IPS-11a (cell line): Measurements from ENCODE around the gene MARCKSL1.

Experiments
- H3K4me3 ChIP-seq: one replicate; pipeline ENCODE4 v1.5.1; 2013; ENCODE audit warnings: low read depth, low read length, control low read depth

MARCKSL1 gene

DNA sequence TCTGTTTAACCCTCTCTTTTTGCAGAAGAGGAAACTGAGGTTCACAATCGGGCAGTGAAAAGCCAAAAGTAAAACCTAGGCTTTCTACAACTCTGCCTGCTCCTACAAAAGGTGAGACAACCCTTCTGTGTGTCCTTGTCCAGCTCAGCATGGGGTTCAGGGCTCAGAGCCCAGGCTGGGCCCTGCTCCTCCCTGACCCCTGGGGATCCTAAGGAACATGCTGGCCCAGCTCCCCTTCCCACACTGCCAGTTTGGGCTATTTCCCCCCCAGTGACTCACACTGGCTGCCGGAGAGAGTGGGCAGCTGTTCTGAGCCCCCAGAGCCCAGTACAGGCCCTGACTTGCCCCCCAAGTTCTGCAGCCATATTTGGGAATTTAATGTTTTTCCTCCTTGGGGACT lies 17.4 kb upstream of the MARCKSL1 start:
- no peak overlapping the region for H3K4me3 ChIP-seq

DNA sequence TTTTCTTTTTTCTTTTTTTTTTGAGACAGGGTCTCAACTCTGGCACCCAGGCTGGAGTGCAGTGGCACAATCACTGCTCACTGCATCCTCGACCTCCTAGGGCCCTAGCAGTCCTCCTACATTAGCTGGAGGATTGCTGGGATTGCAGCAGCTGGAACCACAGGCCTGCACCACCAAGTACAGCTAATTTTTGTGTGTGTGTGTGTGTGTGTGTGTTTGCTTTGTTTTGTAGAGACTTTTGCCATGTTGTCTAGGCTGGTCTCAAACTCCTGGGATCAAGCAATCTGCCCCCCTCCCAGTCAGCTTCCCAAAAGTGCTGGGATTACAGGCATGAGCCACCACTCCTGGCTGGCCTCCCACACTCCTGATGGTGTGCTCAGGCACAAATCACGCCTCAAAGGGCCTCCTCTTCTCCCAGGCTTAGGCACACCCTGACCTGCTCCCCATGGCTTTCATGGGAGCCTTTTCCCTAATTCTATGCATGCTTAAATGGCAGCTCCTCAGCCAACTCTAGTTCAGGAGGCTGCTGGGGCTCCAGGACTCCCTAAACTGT lies 16.9 kb upstream of the MARCKSL1 start:
- no peak overlapping the region for H3K4me3 ChIP-seq

DNA sequence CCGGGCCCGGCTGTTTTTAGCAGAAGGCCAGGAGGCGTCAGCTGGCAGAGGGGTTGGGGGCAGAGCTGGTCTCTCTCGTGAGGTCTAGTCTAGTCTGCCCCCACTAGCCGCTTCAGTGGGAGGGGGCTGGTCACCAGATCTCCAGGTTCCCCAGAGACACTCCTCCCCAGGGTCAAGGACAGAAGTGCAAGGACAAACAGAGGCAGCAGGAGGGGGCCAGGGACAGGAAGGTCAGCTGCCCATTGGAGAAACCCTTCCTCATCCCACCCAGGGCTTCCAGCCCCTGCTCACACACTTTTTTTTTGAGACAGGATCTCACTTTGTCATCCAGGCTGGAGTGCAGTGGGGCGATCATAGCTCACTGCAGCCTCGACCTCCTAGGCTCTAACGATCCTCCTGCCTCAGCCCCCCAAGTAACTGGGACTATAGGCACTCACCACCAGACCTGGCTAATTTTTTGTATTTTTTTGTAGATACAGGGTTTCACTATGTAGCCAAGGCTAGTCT lies 16.3 kb upstream of the MARCKSL1 start:
- H3K4me3 ChIP-seq = no peak overlapping the region

DNA sequence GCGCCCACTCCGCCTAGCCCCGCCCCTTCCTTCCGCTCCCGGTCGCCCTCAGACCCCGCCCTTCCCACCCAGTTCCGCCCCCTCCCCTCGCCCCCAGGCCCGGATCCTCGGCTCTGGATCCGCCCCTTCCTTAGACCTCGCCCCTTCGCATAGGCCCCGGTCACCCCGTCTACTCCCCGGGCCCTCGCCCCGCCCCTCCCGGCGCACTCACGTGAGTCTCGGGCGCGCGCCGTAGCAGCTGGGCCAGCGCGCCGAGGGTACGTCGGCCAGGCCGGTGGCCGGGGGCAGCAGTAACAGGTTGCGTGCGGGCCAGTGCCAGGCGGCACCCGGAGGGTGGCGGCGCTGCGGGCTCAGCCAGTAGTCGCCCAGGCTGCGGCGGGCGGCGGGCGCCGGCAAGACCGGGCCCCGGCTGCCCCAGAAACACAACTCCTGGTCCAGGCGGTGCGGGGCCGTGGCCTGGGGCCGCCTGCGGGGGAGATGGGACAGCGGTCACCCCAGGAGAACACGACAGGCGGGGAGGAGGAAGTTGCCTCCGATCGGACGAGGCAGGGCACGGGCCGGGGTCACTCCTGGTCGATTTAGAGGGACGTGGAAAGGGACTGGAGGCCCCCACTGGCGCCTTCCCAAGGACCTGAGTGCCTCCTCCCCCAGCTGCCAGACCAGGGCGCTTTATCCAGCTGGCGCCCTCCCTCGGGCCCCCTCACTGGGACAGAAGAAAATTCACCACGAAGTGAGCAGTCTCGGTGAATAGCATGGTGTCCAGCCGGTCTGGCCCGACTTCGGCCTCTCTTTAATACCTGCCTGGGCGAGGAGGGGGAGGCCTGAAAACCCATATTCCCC lies 15.6 kb upstream of the MARCKSL1 start:
- H3K4me3 ChIP-seq = peak overlapping the region; percentile 62

DNA sequence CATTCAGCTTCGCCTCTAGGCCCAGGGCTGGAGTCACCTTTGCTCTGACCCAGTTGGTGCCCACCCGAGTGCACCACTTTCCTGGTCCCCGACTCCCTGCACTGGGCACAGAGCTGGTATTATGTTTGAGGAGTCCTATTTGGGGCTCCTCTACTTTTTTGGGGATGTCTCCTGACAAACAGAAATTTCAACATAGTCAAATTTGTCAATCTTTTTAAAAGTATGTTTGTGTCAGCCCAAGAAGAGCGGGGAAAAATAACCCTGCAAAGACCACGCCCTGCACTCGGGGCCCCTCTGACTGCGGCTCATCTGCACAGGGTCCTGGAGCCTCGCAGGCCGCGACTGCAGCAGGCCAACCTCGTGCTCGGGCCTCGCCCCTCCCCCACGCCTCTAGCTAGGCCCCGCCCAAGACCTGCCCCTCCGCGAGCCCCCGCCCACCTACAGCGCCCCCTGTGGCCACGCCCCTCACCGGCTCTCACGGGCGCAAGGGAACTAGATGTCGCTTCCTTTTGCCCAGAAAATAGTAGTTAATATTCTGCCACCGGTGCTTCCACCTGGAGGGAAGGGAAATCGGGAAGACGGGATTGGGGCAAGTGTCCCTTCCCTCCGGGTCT lies 14.9 kb upstream of the MARCKSL1 start:
- peak overlapping the region; percentile 62 for H3K4me3 ChIP-seq

DNA sequence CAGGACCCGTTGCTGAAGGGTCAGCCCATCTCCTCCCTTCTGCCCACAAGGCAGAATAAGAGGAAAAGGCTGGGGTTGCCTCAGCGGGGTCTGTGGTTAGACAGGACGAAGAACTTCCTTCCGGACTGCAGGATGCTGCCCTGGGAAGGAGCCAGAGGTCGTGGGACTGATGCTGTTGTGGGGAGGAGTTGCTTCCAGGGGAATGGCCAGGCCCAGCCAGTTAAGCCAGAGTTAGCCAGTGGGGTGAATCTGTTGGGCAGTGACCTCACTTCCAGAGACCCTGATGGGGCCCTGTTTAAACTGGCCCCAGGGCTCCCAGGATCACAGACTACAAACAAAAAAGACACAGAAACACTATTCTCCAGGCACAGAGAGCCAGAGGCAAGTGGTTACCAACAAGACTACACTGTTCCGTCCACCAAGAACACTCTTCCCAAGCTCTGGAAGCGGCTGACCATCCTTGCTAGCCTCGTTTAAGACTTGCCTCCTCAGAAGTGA lies 13.2 kb upstream of the MARCKSL1 start:
- H3K4me3 ChIP-seq = no peak overlapping the region

DNA sequence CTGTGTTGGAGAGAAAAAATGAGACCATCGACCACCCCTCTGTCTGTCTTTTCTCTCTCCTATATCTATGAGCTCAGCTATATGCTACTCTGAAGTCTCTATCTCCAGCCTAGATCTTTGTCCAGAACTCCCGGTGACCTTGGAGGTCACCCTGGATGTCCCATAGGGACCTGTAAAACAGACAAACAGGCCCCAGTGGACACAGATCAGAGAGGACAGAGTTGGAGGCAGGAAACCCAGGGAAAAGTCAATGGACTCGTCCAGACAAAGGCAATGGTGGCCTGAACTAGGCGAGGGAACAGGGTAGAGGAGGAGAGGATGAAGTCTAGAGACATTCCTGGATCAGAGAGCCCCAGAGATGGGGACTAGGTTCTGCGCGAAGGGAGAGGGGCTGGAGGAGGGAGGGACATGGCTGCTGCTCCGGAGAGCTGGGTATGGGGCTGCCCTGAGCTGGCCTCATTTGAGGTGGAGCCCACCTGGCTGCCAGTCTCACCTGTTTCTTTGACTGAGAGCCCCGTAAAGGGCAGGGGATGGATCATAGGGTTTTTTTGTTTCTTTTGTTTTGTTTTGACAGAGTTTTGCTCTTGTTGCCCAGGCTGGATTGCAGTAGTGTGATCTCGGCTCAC lies 10.6 kb upstream of the MARCKSL1 start:
- no peak overlapping the region for H3K4me3 ChIP-seq

DNA sequence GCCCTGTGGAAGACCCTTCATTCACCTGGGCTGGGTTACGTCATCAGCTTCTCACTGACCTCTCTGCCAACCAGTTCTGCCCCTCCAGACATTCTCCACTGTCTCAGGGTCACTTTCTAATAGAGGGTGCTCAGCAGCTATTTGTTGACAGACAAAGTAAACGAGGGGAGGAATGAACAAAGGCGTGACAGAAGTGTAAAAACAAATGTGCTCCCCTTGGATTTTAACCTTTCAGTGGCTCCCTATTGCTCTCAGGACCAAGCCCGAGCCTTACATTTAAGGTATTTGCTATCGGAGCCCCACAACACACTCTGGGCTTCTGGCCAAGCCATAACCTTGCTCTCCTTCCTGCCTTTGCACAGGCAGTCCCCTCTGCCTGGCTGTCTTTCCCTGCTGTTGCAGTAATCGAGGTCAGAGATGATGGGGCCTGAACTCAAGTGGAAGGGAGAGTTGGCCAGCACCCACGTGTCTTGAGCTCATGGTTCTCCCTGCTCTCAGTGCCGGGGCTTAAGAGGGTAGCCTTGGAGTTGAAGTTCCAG lies 9.3 kb upstream of the MARCKSL1 start:
- no peak overlapping the region for H3K4me3 ChIP-seq

DNA sequence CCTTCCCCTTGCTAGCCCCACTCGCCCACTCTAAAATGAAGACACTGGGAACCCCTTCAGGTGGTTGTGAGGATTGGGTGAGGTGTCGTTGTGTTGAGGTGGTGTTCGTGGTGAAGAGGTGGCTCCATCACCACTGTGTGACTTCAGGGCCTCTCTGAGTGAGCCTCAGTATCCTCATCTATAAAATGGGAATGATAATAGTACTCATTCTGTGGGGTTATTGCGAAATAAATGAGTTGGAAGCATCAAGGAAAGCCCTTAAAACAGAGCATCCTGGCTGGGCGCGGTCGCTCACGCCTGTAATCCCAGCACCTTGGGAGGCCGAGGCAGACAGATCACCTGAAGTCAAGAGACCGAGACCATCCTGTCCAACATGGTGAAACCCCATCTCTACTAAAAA lies 6.7 kb upstream of the MARCKSL1 start:
- H3K4me3 ChIP-seq = no peak overlapping the region

DNA sequence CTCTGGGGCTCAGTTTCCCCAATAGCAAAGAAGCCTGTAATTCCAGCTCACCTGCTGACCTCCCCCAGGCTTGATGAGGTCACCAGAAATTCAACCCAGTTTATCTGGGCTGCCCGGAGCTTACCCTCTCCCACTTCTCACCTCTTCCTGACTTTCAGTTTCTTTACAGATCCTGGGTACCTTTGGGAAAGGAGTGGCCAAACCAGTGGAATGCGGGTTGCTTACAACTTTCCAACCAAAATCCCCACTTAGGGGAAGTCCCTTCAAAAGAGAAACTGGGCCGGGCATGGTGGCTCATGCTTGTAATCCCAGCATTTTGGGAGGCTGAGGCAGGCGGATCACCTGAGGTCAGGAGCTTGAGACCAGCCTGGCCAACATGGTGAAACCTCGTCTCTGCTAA lies 5.9 kb upstream of the MARCKSL1 start:
- no peak overlapping the region for H3K4me3 ChIP-seq

DNA sequence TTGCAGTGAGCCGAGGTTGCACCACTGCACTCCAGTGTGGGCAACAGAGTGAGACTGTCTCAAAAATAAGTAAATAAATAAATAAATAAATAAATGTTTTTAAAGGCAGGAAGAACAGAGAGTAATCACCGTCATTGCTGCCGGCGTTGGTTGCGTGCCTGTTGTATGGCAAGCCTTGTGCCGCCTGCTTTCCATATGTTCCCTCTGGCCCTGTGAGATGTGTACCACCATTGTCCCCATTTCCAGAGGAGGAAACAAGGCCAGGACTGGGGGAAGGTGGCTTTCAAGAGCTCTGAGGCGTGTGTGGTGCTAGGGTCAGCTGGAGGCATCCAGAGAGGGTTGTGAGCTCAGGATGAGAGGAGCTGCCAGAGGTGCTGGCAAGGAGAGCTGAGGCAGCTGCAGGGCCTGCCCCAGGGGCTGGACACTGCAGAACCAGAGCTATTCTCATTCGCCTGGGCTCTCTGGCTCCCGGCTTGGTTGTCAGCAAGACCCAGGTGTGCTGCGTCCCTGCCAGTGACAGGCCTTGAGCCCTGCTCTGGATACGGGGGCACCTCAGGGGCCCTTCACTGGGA lies 5.2 kb upstream of the MARCKSL1 start:
- no peak overlapping the region for H3K4me3 ChIP-seq

DNA sequence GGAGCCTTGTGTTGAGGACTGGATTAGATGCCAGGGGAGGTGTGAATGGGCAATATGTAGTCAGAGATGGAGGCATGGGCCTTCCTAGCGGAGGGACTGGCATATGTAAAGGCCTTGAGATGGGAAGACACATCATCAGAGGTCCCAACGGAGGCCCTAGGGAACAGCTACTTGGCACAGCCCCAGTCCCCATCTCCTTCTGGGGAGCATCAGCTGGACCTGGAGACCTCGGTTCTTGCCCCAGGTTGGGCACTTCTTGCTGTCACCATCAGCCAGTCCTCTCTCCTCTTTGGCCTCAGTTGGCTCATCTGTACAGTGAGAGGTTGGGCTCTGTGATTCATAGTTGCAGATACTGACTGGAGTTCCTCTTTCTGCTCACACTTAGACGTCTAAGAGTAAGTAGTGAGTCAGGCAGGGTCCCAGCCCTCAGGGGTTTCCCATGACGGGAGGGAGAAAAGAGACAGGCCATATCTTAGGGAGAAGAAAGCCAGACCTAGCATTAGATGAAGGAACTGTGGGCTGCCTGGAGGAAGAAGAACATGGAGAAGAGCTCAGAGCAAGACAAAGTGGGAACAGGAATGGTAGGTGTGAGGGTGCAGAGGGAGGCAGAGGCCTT lies 3.4 kb upstream of the MARCKSL1 start:
- no peak overlapping the region for H3K4me3 ChIP-seq

DNA sequence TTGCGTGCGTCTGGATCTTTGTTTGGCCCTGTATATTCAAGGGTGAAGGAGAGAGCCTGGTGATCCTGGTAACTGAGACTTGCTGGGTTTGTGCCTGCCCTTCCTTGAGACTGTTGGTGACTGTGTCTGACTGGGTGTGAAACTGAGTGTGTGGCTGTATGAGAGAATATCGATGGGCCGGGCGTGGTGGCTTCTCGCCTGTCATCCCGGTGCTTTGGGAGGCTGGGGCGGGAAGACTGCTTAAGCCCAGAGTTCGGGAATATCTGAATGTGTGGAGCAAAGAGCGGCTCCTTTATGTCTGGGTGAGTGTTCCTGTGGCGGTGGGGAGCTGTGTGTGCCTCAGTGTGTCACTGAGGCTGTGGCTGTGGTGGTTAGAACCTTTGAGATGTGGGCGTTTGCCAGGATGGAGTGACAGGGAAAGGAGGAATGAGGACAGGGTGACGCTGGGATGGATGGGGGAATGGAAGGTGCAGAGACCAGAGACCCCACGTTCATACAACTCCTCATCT lies 2.7 kb upstream of the MARCKSL1 start:
- H3K4me3 ChIP-seq = no peak overlapping the region

DNA sequence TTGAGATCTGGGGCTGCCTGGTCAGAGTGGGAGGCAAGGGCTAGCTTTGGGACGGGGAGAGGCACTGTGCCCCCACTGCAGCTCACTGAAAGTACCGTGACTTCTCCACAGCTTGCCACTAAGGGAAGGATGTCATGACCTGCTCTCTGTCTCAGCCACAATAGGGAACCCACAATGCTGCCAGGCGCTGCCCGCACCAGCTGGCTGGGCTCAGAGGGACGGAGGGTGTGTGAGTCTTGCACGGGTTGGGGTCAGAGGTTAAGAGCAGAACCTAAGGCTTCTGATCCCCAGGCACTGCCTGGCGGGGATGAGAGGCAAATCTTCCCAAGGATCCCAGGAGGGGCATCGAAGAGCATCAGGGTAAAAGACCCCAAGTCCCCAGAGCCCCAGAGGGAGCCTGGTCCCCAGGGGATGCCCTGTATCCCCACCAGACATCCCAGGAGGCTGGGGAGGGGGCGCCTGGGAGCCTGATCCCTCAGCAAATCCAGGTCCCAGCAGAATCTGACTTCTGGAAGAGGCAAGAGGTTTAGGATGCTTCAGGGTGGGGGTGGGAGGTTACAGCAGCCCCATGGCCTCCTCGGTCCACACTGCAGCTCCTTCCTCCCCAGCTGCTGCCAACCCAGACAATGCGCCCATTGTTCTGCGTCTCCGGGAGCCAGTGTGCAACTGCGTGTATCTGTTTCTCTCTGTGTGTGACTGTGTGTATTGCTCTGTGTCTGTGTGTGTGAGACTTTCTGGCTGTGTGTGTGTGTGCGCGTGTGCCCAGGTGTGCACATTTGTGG lies 2.0 kb upstream of the MARCKSL1 start:
- no peak overlapping the region for H3K4me3 ChIP-seq

DNA sequence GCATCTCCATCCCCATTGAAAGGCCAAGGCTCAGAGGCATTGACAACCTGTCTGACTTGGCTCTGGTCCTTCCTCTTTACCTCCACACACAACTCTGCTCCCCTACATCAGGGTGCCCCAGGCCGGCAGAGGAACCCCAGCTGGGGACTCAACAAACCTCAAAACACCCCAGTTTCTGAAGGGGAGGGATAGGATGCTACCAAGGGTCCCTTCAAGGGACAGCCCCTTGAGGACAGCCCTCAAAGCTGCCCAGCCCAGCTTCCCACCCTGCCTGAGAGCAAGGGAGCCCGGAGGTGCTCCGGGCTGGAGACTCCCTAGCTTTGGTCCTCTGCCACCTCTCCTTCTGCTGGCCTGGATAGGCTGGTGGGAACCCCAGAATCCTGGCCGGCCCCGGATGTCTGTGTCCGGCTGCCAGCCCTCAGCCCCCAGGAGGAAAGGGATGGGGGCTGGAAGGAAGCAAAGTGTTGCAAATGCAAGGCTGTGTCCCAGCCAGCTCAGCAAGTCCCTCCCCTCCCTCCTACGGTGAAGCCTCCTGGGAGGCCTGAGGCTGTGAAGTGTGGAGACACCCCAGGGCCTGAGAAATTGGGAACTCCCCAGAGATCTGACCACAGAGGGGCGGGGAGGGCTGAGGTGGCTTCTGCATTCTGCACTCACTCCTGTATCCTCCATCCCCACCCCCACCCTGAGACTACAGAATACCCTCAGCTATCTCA lies 1.1 kb upstream of the MARCKSL1 start:
- H3K4me3 ChIP-seq = no peak overlapping the region

DNA sequence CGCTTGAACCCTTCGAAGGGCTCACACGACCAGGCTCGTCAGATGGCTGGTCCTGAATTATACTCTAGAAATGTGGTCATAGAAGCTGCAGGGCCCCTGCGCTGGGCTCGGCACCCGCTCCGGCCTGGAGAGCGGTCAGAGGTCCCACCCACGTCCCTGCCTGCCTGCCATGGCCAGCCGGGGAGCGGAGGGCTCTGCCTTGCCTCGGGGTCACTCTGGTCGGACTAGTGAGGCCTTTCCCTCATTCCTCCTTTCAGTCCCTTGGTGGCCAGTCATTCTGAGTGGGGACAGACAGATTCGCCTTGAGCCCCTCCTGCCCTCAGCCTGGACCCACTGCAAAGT lies 529 bp upstream of the MARCKSL1 start:
- peak overlapping the region; percentile 22 for H3K4me3 ChIP-seq

DNA sequence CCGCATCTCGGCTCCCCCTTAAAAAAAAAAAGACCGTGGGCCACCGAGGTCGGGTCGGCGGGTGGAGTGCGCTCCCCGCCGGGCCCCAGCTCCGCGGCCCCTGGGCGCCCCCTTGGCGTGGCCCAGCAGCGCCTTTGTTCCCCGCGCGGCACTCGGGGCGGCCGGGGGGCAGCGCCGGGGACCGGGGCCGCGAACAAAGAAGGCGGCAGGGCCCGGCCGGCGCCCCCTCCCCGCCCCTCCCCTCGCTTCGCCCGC lies 571 bp downstream of the MARCKSL1 start:
- peak overlapping the region; percentile 85 for H3K4me3 ChIP-seq

DNA sequence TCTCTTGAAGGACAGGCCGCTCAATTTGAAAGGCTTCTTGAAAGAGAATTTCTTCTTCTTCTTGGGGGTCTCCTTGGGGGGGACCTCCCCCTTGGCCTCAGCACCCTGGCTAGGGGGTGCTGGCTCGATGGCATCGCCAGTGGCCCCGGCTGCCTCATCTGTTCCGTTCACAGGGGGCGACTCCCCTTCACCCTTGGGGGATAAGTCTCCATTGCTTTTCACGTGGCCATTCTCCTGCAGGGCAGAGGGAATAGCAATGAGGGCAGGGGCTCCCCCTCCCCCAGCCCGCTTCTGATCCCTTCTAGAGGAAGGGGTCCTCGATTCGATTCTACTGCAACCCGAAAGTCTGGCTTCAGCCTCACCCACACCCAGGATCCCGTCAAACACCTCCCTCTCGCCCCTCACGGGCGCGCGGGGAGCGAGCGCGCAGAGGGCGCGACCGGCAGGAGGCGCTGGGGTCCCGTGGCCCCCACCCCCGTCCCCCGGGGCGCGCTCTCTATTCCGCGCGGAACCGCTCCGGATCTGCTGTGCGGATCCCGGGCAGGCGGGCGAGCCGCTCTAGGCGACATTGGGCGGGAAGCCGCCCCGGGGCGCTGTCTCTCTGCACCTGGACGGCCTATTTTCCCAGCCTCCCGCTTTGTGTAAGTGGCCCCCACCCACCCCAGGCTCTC lies 1.0 kb downstream of the MARCKSL1 start:
- peak overlapping the region; percentile 85 for H3K4me3 ChIP-seq
